ENCODE data around the gene SLC9A8. TPM values are rescaled to one million over a fixed set of nuclear protein-coding genes. Genes with fewer than 3 reads are reported as not detected.

The SLC9A8 gene
- total and polyA plus RNA-seq, 2 of the 8 experiments (the other 6 are each of a cell fraction or from before 2014, with no cell fraction given): 3.2 to 6.2 TPM

DNA sequence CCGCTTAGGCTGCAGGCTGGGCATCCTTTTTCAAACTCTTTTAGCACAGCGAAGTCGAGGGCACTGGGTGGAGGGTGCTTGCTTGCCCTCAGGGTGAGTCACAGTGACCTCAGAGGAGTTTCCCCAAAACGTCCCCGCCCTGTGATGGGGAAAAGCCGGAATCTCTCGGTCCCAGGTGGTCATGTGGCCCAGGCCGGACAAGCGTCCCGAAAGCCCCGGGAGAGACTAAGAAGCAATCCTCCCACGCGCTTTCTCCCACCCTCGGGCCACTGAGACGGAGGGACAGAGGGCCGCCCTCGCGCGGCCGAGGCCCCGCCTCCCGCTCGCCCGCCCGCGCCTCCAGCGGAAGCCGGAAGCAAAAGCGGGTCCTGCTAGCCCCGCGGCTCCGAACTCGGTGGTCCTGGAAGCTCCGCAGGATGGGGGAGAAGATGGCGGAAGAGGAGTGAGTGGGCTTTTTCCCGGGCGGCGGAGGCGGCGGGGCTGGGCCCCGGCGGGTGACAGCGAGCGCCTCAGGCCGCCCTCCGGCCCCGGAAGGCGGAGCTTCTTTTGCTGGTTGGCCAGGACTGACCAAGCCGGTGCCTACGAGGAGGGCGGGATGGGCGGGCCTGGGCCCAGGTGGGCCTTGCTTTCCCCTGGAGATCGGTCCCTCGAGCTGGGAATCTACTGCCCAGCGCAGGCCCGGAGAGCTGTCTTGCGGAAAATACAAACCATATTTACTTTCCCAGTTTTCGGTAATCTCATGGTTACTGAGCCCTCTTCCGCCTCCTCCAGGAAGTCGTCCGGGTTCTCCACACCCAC lies at the start of gene SLC9A8 (continued):
- TF ChIP-seq NRF1 (IDR thresholded peaks at IDR 0.05; ENCODE audit: low read depth, low read length) (no peak), CBX8 (IDR thresholded peaks at IDR 0.05; ENCODE audit: borderline replicate concordance, low read depth, low read length) (no peak), SIX5 (IDR thresholded peaks at IDR 0.05; ENCODE audit: low read depth, low read length) (no peak), CBX5 (IDR thresholded peaks at IDR 0.05; ENCODE audit: low read depth, low read length) (no peak), RXRA (IDR thresholded peaks at IDR 0.05; ENCODE audit: insufficient read depth, low read depth, low read length) (no peak), KDM4A (IDR thresholded peaks at IDR 0.05; ENCODE audit: low read depth, low read length, severe bottlenecking) (peak; percentile 26), FOSL1 (IDR thresholded peaks at IDR 0.05; ENCODE audit: insufficient read depth, low read depth, low read length) (no peak), SIN3A (conservative IDR thresholded peaks at IDR 0.05 in 1 of 2, IDR thresholded peaks at IDR 0.05 in 1 of 2; ENCODE audit: low read depth in 1 of 2, low read length in 2 of 2) (peak in 1 of 2 experiments; percentile 85; a peak in 2 of 4 replicates), HDAC2 (IDR thresholded peaks at IDR 0.05; ENCODE audit: borderline replicate concordance in 1 of 2, low read depth in 2 of 2, low read length in 2 of 2) (0 out of 4 replicates have a peak, but pooled peaks of 1 of the 2 experiments have one; percentile 80), GABPA (IDR thresholded peaks at IDR 0.05; ENCODE audit: borderline replicate concordance, insufficient read depth, low read length) (peak; percentile 73; the same call in 1 of the 2 replicates), CREB1 (IDR thresholded peaks at IDR 0.05) (peak; percentile 57; the same call in 1 of the 2 replicates), SAP30 (IDR thresholded peaks at IDR 0.05; ENCODE audit: insufficient read depth, insufficient replicate concordance, low read length) (no peak), RBBP5 (IDR thresholded peaks at IDR 0.05; ENCODE audit: borderline replicate concordance, low read depth, low read length) (no peak; the same call in 1 of the 2 replicates), POLR2AphosphoS5 (IDR thresholded peaks at IDR 0.05; ENCODE audit: low read depth, low read length) (peak; percentile 42), NANOG (IDR thresholded peaks at IDR 0.05; ENCODE audit: insufficient read depth, low read depth, low read length, poor library complexity, severe bottlenecking) (no peak), KDM1A (IDR thresholded peaks at IDR 0.05; ENCODE audit: borderline replicate concordance, low read length) (no peak), EZH2 (IDR thresholded peaks at IDR 0.05; ENCODE audit: low read depth, low read length, severe bottlenecking) (no peak), EGR1 (IDR thresholded peaks at IDR 0.05; ENCODE audit: borderline replicate concordance, low read depth, low read length) (peak; percentile 92), GTF2F1 (IDR thresholded peaks at IDR 0.05; ENCODE audit: borderline replicate concordance, low read depth, low read length) (peak; percentile 32; the same call in 1 of the 2 replicates), CHD1 (IDR thresholded peaks at IDR 0.05; ENCODE audit: low read depth, low read length) (no peak), BRCA1 (IDR thresholded peaks at IDR 0.05; ENCODE audit: low read depth, low read length) (no peak)
- TF ChIP-seq, protein P1, sequence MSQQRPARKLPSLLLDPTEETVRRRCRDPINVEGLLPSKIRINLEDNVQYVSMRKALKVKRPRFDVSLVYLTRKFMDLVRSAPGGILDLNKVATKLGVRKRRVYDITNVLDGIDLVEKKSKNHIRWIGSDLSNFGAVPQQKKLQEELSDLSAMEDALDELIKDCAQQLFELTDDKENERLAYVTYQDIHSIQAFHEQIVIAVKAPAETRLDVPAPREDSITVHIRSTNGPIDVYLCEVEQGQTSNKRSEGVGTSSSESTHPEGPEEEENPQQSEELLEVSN (IDR thresholded peaks at IDR 0.05): 0 out of 2 replicates have a peak, but pooled peaks have one; percentile 27

Measured in H1 (cell line).